Caco-2 (cell line): ENCODE results near the gene TPO. TPM values are rescaled to one million over a fixed set of nuclear protein-coding genes. Genes with fewer than 3 reads are reported as not detected.

ENCODE experiments used
- BruUV-seq: library from RNA; stranded (reverse); fragments of 400-500 nt; replicated peaks from 2 replicates; lab custom pipeline; 2021; lab: Mats Ljungman, UMichigan
- CTCF ChIA-PET: fragments of 300-600 bp; sonication (Branson Sonifier 250); formaldehyde crosslinking; loops from one replicate; lab custom pipeline; 2022; ENCODE audit warnings: antibody characterized with exemption; lab: Charles Lee
- POLR2A ChIA-PET: fragments of 300-600 bp; sonication (Branson Sonifier 250); formaldehyde crosslinking; loops from one replicate; lab custom pipeline; 2022; ENCODE audit warnings: antibody characterized with exemption; lab: Charles Lee
- DNase-seq, 2 experiments: peaks; one replicate each; pipeline versions ENCODE4 v3.0.0 to v3.0.0-alpha.2; 2020 to 2022
- H3K27me3 ChIP-seq: replicated peaks from 2 replicates; pipeline ENCODE4 v1.6.0; 2011; ENCODE audit warnings: low read length; ENCODE audit not compliant: control insufficient read depth, insufficient read depth
- H3K36me3 ChIP-seq: 2 replicates; pipeline ENCODE4 v1.5.1; 2011; ENCODE audit warnings: low read length; ENCODE audit not compliant: control insufficient read depth, insufficient read depth
- H3K4me1 ChIP-seq: fragments of 250-450 bp; sonication (Bioruptor Pico); 2 replicates; pipeline ENCODE4 v1.5.1; 2020; ENCODE audit warnings: mild to moderate bottlenecking
- H3K4me3 ChIP-seq: 2 replicates; pipeline ENCODE4 v1.5.1; 2011; ENCODE audit warnings: low read depth, mild to moderate bottlenecking, control low read depth, low read length
- H3K9me3 ChIP-seq: fragments of 250-450 bp; sonication (Bioruptor Pico); 2 replicates; pipeline ENCODE4 v1.5.1; 2020; ENCODE audit warnings: mild to moderate bottlenecking, moderate library complexity
- H3K27ac Mint-ChIP-seq: one replicate; pipeline ENCODE4 v1.8.0; 2022; ENCODE audit warnings: mixed read lengths; ENCODE audit not compliant: unreplicated experiment
- H3K27me3 Mint-ChIP-seq: one replicate; pipeline ENCODE4 v1.8.0; 2022; ENCODE audit warnings: mixed read lengths; ENCODE audit not compliant: insufficient read depth, unreplicated experiment
- H3K36me3 Mint-ChIP-seq: one replicate; pipeline ENCODE4 v1.8.0; 2022; ENCODE audit warnings: mild to moderate bottlenecking, mixed read lengths; ENCODE audit not compliant: insufficient read depth, unreplicated experiment
- H3K4me1 Mint-ChIP-seq: one replicate; pipeline ENCODE4 v1.8.0; 2022; ENCODE audit warnings: low read depth, mixed read lengths; ENCODE audit not compliant: unreplicated experiment
- H3K4me3 Mint-ChIP-seq: one replicate; pipeline ENCODE4 v1.8.0; 2022; ENCODE audit warnings: mild to moderate bottlenecking, moderate library complexity, mixed read lengths; ENCODE audit not compliant: unreplicated experiment
- H3K9me3 Mint-ChIP-seq: one replicate; pipeline ENCODE4 v1.8.0; 2022; ENCODE audit warnings: mixed read lengths; ENCODE audit not compliant: unreplicated experiment
- CTCF ChIP-seq, 2 experiments: fragments of 200-600 bp in 1 of 2; IDR thresholded peaks; 1 replicate in 1 of 2; 2 replicates in 1 of 2; pipeline versions ENCODE4 v1.5.1 to v1.8.0; 2011 to 2022; ENCODE audit warnings: antibody characterized with exemption in 1 of 2, control low read depth in 1 of 2, inconsistent platforms in 1 of 2, low read depth in 1 of 2, low read length in 1 of 2, mild to moderate bottlenecking in 1 of 2, moderate library complexity in 1 of 2; ENCODE audit not compliant: insufficient read depth in 1 of 2, severe bottlenecking in 1 of 2, unreplicated experiment in 1 of 2
- intact Hi-C: fragments of 100-400 bp; cut with micrococcal nuclease; formaldehyde crosslinking; loops from one replicate; pipeline ENCODE4 v1.10.0; 2022; ENCODE audit not compliant: unreplicated experiment
- total RNA-seq: library from RNA; stranded (reverse); gene quantifications from 2 replicates; pipeline ENCODE4 v1.2.3, GENCODE V29; 2022

TPO gene
- total RNA-seq, 1 experiment from 2014 or later = not detected

GRCh38 chr2:1476617-1477195 lies 63.4 kb downstream of the TPO start:
- H3K9me3 Mint-ChIP-seq = peaks cover 3% of the 10 kb centered on the region
- Histone ChIP-seq H3K9me3 (no peaks in the 10 kb centered on the region), H3K4me3 (no peak overlapping the region), H3K27me3 (no peaks in the 10 kb centered on the region), H3K36me3 (no peaks in the 10 kb centered on the region), H3K4me1 (no peaks in the 10 kb centered on the region)
- CTCF ChIA-PET = no interaction called here
- no peaks in the 10 kb centered on the region for H3K36me3 Mint-ChIP-seq
- POLR2A ChIA-PET = no interaction called here
- no peak overlapping the region for H3K4me3 Mint-ChIP-seq
- H3K4me1 Mint-ChIP-seq = no peaks in the 10 kb centered on the region
- no TSS peak for BruUV-seq
- intact Hi-C loops = no loop called here
- no peak overlapping the region for H3K27ac Mint-ChIP-seq
- H3K27me3 Mint-ChIP-seq = peaks cover 19% of the 10 kb centered on the region
- no peak for TF ChIP-seq CTCF (IDR thresholded peaks at IDR 0.05; ENCODE audit: insufficient read depth in 1 of 2, low read depth in 1 of 2, low read length in 1 of 2, severe bottlenecking in 1 of 2, unreplicated experiment in 1 of 2)
- DNase-seq = no peak

- Histone ChIP-seq H3K27me3 (no peaks in the 10 kb centered on the region), H3K4me1 (no peaks in the 10 kb centered on the region), H3K4me3 (no peak overlapping the region), H3K9me3 (no peaks in the 10 kb centered on the region), H3K36me3 (no peaks in the 10 kb centered on the region)
- BruUV-seq = no TSS peak
- Mint-ChIP-seq H3K27me3 (peaks cover 19% of the 10 kb centered on the region), H3K36me3 (no peaks in the 10 kb centered on the region), H3K9me3 (no peaks in the 10 kb centered on the region), H3K27ac (no peak overlapping the region), H3K4me1 (no peaks in the 10 kb centered on the region), H3K4me3 (no peak overlapping the region)
- ChIA-PET CTCF (no interaction called here), POLR2A (no interaction called here)
- intact Hi-C loops = no loop called here
- peak in 1 of 2 experiments; percentile 31 for DNase-seq
- no peak for TF ChIP-seq CTCF (IDR thresholded peaks at IDR 0.05; ENCODE audit: insufficient read depth in 1 of 2, low read depth in 1 of 2, low read length in 1 of 2, severe bottlenecking in 1 of 2, unreplicated experiment in 1 of 2)
Observed at GRCh38 chr2:1477196-1478040, 64.2 kb downstream of the TPO start.

- no peaks in the 10 kb centered on the region for H3K36me3 ChIP-seq
- DNase-seq = peak in 1 of 2 experiments; percentile 8
- TF ChIP-seq CTCF (IDR thresholded peaks at IDR 0.05; ENCODE audit: insufficient read depth in 1 of 2, low read depth in 1 of 2, low read length in 1 of 2, severe bottlenecking in 1 of 2, unreplicated experiment in 1 of 2) = no peak
- no peaks in the 10 kb centered on the region for H3K36me3 Mint-ChIP-seq
- H3K9me3 Mint-ChIP-seq = no peaks in the 10 kb centered on the region
- H3K27ac Mint-ChIP-seq = no peak overlapping the region
- H3K9me3 ChIP-seq = no peaks in the 10 kb centered on the region
- no peak overlapping the region for H3K4me3 Mint-ChIP-seq
- intact Hi-C loops = no loop called here
- H3K27me3 ChIP-seq = no peaks in the 10 kb centered on the region
- no peaks in the 10 kb centered on the region for H3K4me1 Mint-ChIP-seq
- POLR2A ChIA-PET = no interaction called here
- no peaks in the 10 kb centered on the region for H3K4me1 ChIP-seq
- no peak overlapping the region for H3K4me3 ChIP-seq
- no TSS peak for BruUV-seq
- peaks cover 17% of the 10 kb centered on the region for H3K27me3 Mint-ChIP-seq
- CTCF ChIA-PET = no interaction called here
Observed at GRCh38 chr2:1478311-1479305, 65.3 kb downstream of the TPO start.
